AG08396 (cell line): ENCODE results near the gene LBX1.

ENCODE experiments used
- DNase-seq: peaks from one replicate; pipeline ENCODE4 v3.0.0; 2012; ENCODE audit warnings: low spot score, mixed read lengths

The LBX1 gene

DNA sequence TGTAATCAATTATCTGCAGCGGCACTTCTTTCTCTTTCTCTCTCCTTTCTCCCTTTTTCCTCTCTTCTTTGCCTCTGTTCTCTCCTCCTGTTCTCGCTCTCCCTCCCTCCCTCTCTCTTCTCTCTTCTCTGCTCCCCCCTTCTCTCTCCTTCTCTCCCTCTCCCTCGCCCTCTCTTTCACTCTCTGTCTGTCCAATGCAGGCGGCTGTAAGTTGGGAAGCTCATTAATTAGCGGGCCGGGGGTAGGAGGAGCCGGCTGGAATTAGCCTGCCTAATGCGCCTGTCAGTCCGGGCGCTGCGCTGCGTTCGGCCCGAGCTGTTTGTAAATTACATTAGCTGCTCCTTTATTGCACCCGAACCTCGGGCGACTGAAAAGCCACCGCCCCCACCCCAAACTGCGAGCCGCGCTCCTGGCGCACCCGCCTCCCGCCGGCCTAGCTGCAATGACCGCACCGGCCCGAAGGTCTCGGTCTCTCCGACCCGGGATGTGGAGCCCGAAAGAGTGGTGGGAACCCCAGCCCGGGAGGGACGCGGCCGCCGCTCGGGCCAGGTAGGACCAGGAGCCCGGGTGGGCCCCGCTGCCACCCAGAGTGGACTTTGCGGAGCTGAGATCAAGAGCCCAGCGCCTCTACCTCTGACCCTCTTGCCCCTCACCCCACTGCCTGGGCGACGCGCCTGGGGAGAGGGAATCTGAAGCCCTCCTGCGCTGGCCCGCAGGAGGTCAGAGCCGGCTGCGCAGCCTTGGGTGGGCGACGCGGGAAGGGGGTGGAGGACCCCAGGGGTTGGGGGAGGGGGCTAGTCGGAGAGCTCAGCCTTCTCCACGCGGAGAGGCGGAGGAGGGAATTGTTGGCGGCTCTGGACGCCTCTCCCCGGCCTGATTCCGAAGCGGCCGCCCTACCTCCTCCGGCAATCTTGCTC, at the start of gene LBX1:
Gene LBX1, minus strand, starts transcription at position 198 of the 917 bp plus-strand sequence. CDS start 648 bp downstream, outside the sequence.
- DNase-seq, result no peak

- no peak for DNase-seq
Measured at GRCh38 chr10:101273741-101274140, 44.5 kb upstream of the LBX1 start.

GRCh38 chr10:101273330-101273729, 44.1 kb upstream of the LBX1 start:
- no peak for DNase-seq

DNA sequence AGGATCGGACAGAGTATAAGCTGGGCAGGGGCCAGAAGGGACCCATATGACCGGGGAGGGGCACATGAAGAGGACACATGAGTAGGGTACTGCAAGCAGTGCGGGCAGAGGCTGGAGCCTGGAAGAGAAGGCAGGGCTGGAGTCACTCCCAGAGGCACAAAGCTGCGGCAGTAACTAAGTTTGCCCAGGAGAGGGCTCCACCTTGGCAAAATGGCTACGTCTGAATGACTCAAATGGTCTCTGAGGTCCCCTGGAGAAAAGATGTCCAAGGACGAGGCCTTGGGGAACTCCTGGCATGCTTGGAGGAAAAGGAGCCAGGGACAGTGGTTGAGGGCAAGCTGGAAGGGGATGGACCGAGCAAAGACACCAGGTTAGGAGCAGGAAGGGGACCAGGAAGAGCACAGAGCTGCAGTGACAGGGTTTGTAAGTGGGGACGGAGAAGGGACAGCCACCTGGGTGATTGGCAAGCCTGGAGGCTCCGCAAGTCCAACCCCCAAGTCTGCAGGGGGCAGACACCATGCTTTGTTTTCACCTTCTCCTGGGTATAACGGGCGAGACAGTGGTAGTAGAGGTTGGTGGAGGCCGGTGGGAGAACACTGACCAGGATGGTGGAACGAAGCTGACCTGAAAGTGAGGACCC, 43.1 kb upstream of the LBX1 start:
- DNase-seq, result peak; percentile 87

GRCh38 chr10:101270763-101271162, 41.5 kb upstream of the LBX1 start:
- DNase-seq, result no peak

DNA sequence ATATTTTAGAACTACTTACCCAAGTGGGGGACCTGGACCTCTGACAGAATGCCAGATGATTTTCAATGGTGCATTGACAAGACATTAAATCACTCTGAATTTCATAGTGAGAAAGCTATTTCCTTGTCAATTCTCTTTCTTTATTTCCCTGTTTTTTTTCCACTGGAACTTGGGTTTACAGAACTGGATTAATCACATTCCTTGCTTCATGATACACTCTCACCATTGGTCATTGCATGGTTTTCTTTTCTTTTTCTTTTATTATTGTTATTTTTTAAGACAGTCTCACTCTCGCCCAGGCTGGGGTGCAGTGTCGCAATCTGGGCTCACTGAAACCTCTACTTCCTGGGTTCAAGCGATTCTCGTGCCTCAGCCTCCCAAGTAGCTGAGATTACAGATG, 38.5 kb upstream of the LBX1 start:
- DNase-seq, result no peak

DNA sequence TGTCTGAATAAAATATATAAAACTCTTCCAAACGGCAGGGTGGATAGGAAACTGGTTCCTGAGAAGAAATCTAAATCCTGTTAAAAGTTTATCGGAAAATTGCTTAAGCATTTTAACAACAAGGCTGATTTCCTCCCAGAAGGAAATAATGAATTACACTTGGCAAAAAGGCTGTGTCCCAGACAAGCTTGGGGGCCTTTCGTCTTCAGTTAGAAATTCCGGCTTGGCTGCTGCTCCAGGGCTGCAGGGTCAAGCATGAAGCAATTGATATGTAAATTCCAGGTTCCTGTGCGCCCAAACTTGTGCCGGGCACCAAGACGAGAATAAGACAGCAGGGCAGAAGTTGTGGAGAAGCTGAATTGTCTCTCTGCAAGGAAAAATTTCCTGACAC, 38.0 kb upstream of the LBX1 start:
- no peak for DNase-seq

GRCh38 chr10:101266381-101267289, 37.4 kb upstream of the LBX1 start:
- no peak for DNase-seq

- DNase-seq, result no peak
Measured at GRCh38 chr10:101263150-101263752, 34.0 kb upstream of the LBX1 start.

- DNase-seq, result no peak
Measured at GRCh38 chr10:101262147-101262546, 32.9 kb upstream of the LBX1 start.

GRCh38 chr10:101261702-101262101, 32.4 kb upstream of the LBX1 start:
- no peak for DNase-seq

GRCh38 chr10:101260764-101261481, 31.7 kb upstream of the LBX1 start:
- no peak for DNase-seq

- no peak for DNase-seq
Measured at GRCh38 chr10:101258179-101258885, 29.1 kb upstream of the LBX1 start.

GRCh38 chr10:101257491-101257890, 28.2 kb upstream of the LBX1 start:
- DNase-seq, result no peak

GRCh38 chr10:101257084-101257483, 27.8 kb upstream of the LBX1 start:
- DNase-seq, result no peak

DNA sequence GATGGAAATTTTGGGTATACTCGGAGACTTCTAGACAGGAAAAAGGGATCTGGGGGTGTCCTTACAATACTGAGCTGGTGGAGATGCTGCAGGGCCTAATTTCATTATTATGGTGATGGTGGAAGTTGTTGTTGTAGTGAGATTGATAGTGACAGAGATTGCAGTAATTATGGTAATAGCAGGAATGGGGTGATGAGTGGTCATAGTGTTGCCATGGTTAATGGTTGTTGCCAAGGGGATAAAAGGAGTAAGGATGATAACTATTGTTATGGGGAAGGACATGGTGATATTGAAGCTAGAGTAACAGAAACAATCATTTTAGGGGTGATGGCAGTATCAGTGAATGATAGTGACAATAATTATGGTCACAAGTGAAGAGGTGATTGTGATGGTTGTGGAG, 27.1 kb upstream of the LBX1 start:
- no peak for DNase-seq

DNA sequence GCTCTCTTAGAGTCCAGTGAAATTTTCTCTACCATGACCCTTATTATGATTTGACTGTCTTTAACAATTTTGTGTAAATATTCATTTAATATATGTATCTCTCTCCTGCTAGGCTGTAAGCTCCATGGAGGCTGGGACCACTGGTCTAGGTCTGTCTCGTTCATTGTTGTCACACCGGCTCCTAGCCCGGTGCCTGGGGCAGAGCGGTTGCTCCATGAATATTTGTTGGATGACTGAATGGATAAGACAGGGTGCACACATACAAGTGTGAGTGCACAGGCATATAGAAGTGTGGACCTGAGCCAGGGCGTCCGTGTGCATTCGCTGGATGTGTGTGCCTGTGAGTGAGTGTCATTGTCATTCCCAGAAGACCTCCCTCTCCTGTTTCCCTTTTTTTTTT, 20.9 kb upstream of the LBX1 start:
- DNase-seq, result no peak

GRCh38 chr10:101249171-101249581, 19.9 kb upstream of the LBX1 start:
- no peak for DNase-seq

DNA sequence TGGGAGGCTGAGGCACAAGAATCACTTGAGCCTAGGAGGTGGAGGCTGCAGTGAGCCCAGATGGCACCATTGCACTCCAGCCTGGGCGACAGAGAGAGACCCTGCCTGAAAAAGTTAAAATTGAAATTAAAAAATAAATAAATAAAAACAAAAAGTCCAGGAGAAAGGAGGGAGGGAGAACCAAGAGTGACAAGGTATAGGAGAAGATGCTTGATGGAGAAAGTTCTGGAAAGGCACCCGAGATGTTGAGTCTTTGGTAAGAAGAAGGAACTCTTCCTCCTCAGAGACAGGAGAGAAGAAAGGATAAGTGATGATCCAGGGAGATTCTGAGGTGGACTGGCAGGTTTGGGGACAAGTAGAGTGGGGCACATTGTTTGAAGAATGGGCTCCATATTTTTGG, 17.4 kb upstream of the LBX1 start:
- no peak for DNase-seq

DNA sequence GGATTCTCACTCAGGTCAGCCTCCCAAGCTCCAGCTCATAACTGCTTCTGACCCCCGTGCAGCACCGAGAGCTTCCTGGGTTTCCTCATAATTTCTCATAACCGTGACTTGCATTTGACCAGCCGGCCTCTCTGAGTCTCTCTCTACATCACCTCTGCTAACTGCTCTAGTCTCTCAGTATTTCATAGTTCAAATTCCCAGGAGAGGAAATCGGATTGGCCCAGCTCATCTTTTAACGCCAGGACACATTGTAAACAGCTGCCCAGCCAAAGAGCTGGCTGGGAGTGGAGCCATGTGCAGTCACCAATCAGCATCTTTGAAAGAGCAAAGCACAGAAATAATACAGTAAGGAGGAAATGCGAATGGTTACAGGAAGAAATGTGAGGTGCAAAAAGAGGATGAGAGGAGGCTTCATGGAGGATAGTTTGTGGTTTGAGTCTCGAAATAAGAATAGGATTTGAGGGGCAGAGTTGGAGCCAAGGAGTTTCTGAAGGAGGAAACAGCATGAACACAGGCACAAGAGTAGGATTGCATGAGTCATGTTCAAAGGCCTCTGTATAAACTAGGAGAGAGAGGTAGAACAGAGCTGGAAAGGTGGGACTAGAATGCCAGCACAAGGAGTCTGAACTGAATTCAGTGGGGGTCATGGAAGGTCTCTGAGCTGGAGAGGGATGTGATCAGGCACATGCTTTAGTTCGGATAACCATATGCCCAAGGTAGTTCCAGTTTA, 15.2 kb upstream of the LBX1 start:
- DNase-seq, result peak; percentile 94
